CD4-positive, alpha-beta T cell treated with Interleukin-2 at 100 ng/mL for 4 hours (primary cell): Measurements from ENCODE around the gene NUDT3.
A peak's percentile ranks its signal among the peaks of the same experiment; 100 is the strongest.
"Not testable (repeated sequence)": the region's sequence is repeated elsewhere in the genome, so short reads cannot be mapped to it uniquely, and the experiment has no call there.

Experiments used
- DNase-seq: peaks from one replicate; pipeline ENCODE4 v3.0.0-alpha.2; 2020; ENCODE audit warnings: low spot score

Gene NUDT3

DNA sequence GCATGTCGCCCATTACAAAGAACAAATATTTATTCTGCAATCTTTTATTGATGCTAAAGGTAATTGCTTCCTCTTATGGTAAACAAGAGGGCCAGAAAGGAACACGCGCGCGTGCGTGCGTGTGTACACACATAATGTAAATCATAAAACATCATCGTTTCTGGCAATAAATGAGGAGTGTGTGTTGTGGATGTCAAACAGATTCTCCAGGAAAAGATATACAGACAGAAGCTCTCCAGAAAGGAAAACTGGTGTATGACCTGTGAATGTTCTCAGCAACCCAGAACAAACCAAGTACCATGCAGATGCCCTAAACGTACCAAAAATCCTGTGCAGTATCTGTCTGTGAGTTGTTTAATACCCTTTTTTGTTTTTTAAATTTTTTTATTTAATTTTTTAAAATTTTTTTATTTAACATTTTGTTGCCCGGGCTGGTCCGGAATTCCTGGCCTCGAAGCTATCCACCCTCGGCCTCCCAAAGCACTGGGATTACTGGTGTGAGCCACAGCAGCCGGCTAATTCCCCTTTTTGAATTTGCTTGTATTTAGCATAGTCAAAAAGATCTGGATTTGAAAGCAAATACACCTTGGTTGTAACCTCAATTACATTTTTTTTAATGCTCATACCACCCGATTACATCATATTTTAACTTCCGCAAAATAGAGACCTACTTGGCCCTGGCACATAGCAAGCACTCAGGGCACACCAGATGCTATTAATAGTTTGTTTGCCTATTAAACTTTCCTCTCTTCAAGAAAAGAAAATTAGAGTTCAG is 909 bp upstream of the NUDT3 start:
- no peak for DNase-seq

DNA sequence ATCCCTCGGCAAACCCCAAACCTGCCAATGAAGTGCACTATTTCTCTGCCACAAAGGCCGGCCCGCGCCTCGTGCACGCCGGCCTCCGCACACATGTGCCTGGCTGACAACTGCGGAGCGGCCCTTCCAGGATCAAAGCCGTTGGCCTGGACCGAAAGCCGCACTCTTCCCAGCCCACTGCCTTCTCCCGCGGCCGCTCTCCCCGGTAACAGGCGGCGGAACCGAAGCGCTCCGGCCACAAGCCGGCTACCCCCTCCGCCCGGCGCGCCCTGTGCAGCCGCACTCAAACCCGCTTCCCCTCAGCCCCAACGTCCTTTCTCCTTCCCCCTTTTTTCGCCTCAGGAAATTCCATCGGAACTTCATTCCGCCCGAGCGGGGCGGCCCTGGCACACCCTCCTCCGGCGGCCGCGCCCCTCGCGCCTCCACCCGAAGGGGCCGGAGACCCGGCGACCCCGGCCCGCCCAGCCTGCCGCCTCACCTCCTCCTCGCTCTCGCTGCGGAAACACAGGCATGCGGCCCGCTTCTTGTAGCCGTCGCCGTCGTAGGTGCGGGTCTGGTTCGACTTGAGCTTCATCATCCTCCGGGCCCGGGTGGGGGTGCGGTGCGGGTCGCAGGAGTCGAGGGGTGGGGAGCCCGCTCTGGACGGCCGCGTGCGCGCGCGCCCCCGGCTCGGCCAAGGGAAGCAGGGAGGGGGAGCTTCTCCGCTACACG is 528 bp downstream of the NUDT3 start:
- peak; percentile 39 for DNase-seq

- no peak for DNase-seq
Observed at GRCh38 chr6:34391473-34391785, 1.0 kb downstream of the NUDT3 start.

GRCh38 chr6:34390531-34391472 is 1.7 kb downstream of the NUDT3 start:
- no peak for DNase-seq

DNA sequence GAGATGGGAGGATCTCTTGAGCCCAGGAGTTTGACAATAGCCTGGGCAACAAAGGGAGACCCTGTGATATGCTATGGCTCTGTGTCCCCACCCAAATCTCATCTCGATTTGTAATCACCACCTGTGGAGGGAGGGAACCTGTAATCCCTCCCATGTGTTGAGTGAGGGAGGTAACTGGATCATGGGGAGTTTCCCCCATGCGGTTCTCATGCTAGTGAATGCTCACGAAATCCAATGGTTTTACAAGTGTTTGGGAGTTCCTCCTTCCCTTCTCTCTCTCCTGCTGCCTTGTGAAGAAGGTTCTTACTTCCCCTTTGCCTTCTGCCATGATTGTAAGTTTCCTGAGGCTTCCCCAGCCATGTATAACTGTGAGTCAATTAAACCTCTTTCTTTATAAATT is 3.4 kb downstream of the NUDT3 start:
- DNase-seq: no peak

- DNase-seq: no peak
Observed at GRCh38 chr6:34388421-34388820, 4.0 kb downstream of the NUDT3 start.

DNA sequence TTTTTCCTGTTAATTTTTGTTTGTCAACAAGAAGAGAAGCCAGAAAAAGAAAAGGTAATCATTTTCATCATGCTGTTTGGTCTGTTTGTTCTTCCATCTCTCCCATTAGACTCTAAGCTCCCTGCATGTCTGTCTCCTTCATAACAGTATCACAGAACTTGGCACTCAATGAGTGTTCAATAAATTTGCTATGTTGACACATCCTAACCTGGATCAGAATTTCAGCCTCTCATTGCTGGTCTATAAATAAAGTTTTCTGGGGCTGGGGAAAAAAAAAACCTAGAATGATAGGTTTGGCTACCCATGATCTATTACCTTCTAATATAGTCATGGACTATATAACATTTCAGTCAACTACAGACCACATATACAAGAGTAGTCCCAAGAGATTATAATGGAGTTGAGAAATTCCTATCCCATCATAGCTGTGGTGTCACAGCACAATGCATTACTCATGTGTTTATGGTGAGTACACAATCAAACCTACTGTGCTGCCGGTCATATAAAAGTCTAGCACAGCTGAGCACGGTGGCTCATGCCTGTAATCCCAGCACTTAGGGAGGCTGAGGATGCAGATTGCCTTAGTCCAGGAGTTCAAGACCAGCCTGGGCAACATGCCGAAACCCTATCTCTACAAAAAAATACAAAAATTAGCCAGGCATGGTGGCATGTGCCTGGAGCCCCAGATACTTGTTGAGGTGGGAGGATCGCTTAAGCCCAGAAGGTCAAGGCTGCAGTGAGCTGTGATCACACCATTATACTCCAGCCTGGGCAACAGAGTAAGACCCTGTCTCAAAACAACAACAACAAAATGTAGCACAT is 5.9 kb downstream of the NUDT3 start:
- no peak for DNase-seq

- DNase-seq: no peak
Observed at GRCh38 chr6:34385793-34386195, 6.7 kb downstream of the NUDT3 start.

- DNase-seq: no peak
Observed at GRCh38 chr6:34384321-34385153, 7.9 kb downstream of the NUDT3 start.

GRCh38 chr6:34383656-34384320 is 8.7 kb downstream of the NUDT3 start:
- no peak for DNase-seq

- no peak for DNase-seq
Observed at GRCh38 chr6:34383161-34383631, 9.3 kb downstream of the NUDT3 start.

GRCh38 chr6:34381081-34381480 is 11.4 kb downstream of the NUDT3 start:
- no peak for DNase-seq

GRCh38 chr6:34378470-34378869 is 14.0 kb downstream of the NUDT3 start:
- DNase-seq: no peak

DNA sequence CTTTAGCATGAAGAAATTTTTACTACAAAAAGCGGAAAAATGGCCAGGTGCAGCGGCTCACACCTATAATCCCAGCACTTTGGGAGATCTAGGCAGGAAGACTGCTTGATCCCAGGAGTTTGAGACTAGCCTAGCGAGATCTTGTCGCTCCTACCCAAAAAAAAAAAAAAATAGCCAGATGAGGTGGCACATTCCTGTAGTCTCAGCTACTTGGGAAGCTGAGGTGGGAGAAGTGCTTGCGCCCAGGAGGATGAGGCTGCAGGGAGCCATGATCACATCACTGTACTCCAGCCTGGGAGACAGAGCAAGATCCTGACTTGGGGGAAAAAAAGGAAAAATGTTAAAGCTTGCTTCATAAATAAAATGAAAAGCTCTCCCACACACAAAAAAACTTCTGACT is 14.5 kb downstream of the NUDT3 start:
- DNase-seq: no peak

DNA sequence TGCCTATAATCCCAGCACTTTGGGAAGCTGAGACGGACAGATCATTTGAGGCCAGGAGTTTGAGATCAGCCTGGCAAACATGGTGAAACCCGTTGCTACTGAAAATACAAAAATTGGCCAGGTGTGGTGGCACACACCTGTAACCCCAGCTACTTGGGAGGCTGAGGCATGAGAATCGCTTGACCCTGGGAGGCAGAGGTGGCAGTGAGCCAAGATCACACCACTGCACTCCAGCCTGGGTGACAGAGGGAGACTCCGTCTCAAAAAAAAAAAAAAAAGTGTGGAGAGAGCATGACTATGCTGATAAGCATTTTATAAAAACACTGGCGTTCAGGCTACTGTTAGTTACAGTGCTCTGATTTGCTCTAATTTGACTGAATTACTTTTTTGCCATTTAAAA is 14.9 kb downstream of the NUDT3 start:
- not testable (repeated sequence) for DNase-seq

DNA sequence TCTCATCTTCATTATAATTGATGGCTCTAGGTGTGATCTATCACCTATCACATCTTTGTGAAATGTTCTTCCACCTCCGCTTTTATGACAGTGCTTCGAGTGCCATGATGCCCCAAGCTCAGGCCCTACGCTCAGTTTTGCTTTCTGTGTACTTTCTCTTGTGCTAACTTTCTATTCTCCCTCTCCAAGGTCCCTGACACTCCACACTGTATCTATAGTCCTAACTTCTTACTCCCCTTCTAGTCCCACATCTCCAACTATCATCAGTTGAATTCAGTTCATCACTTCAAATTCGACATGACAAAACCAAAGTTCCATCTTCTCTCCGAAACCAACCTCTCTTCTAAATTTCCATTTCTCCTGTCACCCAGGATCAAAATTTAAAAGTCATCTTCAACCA is 16.6 kb downstream of the NUDT3 start:
- DNase-seq: no peak

DNA sequence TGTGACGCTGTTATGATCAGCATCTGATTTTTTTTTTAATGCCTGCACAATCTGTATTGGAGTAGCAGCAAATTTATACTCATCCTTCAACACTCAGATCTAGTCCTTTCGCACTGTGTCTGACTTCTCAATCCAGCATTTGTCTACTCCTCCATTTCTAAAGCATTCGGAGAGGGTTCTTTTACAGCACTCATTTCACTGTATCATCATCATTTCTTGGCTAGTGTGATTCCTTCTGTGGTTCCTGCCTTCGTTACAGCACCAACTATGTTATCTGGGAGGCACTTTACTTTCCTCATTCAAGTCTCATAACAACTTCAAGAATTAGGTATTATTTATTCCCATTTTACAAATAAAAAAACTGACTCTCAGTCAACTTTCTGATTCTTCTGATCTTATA is 18.0 kb downstream of the NUDT3 start:
- DNase-seq: no peak

DNA sequence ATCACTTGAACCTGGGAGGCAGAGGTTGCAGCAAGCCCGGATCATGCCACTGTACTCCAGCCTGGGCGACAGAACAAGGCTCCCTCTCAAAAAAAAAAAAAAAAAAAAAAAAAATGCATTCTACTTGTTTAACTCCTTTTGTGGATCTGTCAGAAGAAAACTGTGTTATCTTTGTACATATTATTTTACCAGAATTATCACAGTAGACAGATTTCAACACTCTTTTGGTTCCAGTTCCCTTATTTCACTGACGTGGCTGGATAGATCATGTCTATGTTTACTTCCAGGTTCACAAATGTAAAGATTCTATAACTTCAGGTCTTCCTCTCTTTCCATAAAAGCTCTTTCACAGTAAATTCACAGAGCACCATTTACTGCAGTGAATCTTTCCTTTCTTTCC is 18.4 kb downstream of the NUDT3 start:
- no peak for DNase-seq

DNA sequence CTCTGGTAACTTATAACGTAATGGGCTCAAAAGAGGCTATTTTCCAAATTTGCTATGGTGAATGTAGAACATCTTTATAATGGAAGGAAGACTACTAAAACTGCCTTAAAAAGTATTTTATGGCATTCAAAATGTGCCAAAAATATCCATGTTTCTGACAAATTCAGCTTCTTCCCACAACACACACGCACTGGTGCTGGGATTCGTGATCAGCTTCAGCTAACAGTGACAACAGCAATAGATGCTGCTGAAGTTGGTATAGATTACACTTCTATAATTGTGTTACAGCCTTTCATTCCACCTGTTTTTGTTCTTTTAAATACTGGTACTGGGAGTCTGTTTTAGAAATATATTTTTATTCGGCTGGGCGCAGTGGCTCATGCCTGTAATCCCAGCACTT is 19.0 kb downstream of the NUDT3 start:
- no peak for DNase-seq

GRCh38 chr6:34371865-34372264 is 20.6 kb downstream of the NUDT3 start:
- not testable (repeated sequence) for DNase-seq
